Measurements from ENCODE around the gene BRMS1L.
"Not testable (repeated sequence)": the region's sequence is repeated elsewhere in the genome, so short reads cannot be mapped to it uniquely, and the experiment has no call there.

The BRMS1L gene

GRCh38 chr14:35822501-35822900, 3.6 kb upstream of the BRMS1L start:
- DNase-seq = no peak

DNA sequence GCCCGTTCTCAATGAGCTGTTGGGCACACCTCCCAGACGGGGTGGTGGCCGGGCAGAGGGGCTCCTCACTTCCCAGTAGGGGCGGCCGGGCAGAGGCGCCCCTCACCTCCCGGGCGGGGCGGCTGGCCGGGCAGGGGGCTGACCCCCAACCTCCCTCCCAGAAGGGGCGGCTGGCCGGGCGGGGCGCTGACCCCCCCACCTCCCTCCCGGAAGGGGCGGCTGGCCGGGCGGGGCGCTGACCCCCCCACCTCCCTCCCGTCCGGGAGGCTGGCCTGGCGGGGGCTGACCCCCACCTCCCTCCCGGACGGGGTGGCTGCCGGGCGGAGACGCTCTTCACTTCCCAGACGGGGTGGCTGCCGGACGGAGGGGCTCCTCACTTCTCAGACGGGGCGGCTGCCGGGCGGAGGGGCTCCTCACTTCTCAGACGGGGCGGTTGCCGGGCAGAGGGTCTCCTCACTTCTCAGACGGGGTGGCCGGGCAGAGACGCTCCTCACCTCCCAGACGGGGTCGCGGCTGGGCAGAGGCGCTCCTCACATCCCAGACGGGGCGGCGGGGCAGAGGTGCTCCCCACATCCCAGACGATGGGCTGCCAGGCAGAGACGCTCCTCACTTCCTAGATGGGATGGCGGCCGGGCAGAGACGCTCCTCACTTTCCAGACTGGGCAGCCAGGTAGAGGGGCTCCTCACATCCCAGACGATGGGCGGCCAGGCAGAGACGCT, 1.5 kb upstream of the BRMS1L start:
- not testable (repeated sequence) for DNase-seq

DNA sequence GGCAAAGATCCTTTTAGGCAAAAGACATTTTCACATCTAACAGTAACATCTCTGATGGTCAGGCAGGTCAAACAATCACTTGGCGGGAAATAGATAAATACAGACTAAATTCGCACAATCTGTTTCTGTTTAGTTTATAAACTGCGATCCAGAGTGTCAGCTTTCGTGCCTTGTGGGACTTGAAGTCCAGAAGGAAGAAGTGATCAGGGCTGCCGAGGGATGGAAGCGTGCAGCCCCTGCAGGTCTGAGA, 245 bp upstream of the BRMS1L start:
- DNase-seq = no peak

GRCh38 chr14:35826952-35827416, 846 bp downstream of the BRMS1L start:
- no peak for DNase-seq

DNA sequence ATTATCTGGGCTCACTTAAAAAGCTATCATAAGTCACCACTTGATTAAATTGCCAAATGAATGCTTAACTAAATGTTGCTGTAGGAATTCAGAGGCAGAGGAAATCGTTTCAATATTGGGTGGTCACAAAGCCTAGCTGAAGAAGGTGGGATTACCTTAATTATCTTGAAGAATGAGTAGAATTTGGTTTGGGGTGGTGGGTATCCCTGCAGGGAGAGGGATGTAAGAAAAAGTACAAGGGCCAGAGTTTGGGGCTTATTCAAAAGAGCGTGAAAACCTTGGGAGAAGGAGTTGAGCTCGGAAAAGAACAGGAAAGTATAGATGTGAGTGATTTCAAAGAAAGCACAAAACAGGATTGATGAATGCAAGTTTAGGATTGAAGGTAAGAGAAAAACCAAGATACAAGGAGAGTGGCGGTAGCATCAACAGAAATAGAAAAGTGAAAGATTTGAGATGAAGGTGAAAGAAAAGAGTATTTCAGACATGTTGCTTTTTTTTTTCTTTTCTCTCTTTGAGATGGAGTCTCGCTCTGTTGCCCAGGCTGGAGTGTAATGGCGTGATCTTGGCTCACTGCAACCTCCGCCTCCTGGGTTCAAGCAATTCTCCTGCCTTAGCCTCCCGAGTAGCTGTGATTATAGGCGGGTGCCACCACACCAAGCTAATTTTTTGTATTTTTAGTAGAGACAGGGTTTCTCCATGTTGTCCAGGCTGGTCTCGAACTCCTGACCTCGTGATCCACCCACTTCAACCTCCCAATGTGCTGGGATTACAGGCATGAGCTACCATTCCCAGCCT, 1.7 kb downstream of the BRMS1L start:
- no peak for DNase-seq

DNA sequence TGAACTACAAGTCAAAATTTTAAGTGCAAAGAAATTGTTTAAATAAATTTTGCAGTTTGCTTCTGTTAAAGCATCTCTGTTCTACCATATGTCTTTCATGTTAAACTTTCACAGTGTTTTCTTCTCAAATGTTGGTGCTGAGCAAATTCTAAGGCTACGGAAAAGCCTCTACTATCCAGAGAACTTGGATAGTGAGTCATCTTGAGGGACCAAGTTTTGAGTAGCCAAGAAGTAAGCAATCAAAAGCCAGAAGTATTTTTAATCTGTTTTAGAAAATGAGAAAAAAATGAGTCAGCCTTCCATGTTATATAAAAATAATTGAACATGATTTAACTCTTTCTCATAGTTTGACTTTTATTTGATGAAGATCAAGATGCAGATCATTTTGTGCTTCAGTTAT, 3.3 kb downstream of the BRMS1L start:
- DNase-seq = no peak

GRCh38 chr14:35835208-35835982, 9.3 kb downstream of the BRMS1L start:
- no peak for DNase-seq

- not testable (repeated sequence) for DNase-seq
Observed at GRCh38 chr14:35841704-35842103, 15.6 kb downstream of the BRMS1L start.

DNA sequence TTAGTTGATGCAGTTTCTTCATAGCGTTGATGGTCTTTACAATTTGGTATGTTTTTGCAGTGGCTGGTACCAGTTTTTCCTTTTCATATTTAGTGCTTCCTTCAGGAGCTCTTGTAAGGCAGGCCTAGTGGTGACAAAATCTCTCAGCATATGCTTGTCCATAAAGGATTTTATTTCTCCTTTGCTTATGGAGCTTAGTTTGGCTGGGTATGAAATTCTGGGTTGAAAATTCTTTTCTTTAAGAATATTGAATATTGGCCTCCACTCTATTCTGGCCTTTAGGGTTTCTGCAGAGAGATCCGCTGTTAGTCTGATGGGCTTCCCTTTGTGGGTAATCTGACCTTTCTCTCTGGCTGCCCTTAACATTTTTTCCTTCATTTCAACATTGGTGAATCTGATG, 16.1 kb downstream of the BRMS1L start:
- not testable (repeated sequence) for DNase-seq

GRCh38 chr14:35844494-35844893, 18.4 kb downstream of the BRMS1L start:
- no peak for DNase-seq

- DNase-seq = no peak
Observed at GRCh38 chr14:35847636-35848035, 21.5 kb downstream of the BRMS1L start.

DNA sequence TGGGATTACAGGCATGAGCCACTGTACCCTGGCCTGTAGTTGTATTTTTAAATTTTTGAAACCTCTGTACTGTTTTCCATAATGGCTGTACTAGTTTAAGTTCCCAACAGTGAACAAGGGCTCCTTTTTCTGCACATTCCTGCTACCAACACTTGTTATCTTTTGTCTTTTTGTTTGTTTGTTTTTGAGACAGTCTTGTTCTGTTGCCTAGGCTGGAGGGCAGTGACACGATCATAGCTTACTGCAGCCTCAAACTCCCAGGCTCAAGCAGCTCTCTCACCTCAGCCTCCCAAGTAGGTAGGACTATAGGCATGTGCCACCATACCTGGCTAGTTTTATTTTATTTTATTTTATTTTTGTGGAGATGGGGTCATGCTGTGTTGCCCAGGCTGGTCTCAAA, 23.0 kb downstream of the BRMS1L start:
- no peak for DNase-seq

GRCh38 chr14:35851823-35852222, 25.7 kb downstream of the BRMS1L start:
- DNase-seq = no peak

DNA sequence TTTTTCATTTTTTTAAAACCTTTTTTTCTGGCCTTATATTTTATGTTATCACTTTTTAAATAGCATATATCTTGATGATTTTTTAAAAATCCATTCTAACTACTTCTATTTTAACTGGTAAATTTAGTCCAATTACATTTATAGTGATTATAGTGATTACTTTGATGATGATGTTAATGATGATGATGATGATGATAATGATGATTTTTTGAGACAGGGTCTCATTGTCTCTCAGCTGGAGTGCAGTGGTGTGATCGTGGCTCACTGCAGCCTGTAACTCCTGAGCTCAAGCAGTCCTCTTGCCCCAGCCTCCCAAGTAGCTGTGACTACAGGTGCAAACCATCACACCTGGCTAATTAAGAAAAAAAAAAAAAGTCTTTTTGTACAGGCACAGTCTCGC, 27.1 kb downstream of the BRMS1L start:
- no peak for DNase-seq

- DNase-seq = no peak
Observed at GRCh38 chr14:35854696-35855270, 28.6 kb downstream of the BRMS1L start.

GRCh38 chr14:35855876-35856481, 29.8 kb downstream of the BRMS1L start:
- DNase-seq = no peak

- DNase-seq = no peak
Observed at GRCh38 chr14:35858521-35859209, 32.5 kb downstream of the BRMS1L start.

GRCh38 chr14:35861204-35861868, 35.2 kb downstream of the BRMS1L start:
- no peak for DNase-seq

DNA sequence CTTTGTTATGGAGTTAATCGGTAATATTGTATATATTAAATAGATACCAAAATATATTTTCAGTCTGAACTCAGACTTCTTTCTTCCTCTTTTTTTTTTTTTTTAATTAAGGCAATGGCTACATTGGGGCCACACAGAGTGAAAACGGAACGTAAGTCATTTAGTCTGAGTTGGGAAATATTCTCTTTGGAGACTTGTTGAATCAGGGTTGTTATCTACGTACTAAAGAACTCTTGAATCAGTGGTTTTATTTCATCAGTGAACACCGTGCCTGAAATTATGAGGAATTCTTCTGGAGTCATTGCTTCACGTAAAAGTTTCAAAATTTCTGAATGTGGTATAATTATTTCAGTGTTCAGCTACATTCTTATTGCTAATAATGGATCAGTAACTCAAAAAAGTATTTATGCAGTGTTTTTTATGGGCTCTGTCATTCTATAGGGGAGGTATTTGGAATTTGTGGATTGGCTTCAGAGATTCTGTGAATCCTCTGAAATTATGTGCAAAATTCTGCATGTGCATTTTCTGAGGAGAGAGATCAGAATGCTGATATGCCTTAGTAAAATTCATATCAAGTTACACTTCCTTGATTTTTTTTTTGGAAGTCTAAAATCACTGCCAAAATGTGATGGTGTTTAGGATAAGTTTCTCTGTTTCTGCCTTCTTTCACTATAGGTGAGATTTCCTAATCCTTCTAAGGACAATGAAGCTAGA, 39.6 kb downstream of the BRMS1L start:
- DNase-seq = no peak

- no peak for DNase-seq
Observed at GRCh38 chr14:35866595-35867279, 40.6 kb downstream of the BRMS1L start.

- no peak for DNase-seq
Observed at GRCh38 chr14:35867280-35867629, 41.1 kb downstream of the BRMS1L start.

All from activated CD4-positive, alpha-beta T cell treated with anti-CD3 and anti-CD28 coated beads for 1 hour (primary cell).